NCI-H69 (cell line): ENCODE measurements around the gene DISC1.
"Not testable (repeated sequence)": the region's sequence is repeated elsewhere in the genome, so short reads cannot be mapped to it uniquely, and the experiment has no call there.

ENCODE experiments used
- DNase-seq: peaks from one replicate; lab custom pipeline; 2025; lab: John Stamatoyannopoulos, UW

Gene DISC1

DNA sequence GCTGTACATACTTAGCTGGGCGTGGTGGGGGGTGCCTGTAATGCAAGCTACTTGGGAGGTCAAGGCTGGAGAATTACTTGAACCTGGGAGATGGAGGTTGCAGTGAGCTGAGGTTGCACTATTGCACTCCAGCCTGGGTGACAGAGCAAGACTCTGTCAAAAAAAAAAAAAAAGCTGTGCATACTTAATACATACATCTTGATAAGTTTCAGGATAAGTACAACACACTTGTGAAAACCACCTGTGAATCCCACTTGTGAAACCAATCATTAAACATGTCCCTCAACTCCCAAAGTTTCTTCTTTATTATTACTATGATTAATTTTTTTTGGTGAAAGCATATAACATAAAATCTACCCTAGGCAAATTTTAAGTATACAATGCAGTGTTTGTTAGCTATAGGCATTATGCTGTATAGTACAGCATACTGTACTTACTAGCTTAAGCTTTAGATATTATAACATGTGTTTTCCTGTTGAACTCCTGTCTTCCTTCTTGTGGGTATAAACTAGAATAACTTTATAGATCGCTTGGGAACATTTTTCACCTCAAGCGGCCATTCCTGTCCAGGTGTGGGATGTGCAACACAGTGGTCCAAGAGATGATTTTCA is 41.4 kb downstream of the DISC1 start:
- DNase-seq: no peak

DNA sequence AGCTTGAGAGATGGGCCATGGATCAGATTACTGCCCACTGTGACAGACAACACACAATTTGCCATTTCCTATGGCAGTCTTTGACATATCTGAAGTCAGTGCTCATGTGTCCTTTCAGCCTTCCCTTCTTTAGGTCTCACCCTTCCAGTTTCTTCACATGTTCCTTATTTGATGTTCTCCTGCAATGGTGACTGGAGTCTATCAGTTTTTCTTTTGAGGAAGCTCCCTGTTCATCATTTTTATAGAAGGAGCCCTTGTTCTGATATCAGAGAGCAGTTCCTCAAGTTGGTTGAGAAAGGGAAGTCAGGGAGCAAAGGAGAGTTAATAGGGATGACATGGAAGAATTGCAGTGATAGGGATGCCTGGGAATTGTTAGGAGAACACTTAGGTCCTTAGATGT is 42.2 kb downstream of the DISC1 start:
- DNase-seq: no peak

DNA sequence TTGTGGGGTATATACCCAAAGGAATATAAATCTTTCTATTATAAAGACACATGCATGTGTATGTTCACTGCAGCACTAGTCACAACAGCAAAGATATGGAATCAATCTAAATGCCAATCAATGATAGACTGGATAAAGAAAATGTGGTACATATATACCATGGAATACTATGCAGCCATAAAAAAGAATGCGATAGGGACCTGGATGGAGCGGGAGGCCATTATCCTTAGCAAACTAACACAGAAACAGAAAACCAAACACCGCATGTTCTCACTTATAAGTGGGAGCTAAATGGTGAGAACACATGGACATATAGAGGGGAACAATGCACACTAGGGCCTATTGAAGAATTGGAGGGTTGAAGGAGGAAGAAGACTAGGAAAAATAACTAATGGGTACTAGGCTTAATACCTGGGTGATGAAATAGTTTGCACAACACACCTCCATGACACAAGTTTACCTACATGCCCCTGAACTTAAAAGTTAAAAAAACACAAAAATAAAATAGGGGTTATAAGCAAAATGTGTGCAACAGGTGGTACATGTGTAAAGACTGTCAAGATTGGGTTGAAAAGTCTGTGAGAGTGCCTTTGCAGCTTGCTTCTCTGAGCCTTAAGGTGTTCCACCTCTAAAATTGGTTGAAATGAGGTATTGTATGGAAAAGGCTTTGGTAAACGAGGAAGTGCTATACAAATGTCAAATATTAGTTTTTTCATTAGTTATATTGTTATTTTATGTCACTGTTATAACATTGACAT is 43.5 kb downstream of the DISC1 start:
- DNase-seq: not testable (repeated sequence)

DNA sequence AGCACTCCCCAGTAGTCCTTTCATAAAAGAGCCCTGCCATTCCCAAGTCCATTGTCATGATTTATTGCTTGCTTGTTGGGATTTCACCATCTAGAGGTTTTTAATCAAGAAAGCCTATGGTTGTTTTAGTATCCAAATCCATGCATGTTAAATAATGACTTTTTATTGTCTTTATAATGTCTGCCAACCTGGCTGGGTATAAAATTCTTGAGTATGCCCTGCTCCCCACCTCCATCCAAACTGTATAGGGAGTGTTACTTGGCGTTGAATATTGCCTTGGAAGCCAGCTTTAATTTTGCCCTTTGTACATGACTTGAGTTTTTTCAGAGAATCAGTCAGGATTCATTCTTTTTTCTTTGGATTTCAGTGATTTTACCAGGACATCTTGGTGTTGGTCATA is 44.2 kb downstream of the DISC1 start:
- DNase-seq: no peak

DNA sequence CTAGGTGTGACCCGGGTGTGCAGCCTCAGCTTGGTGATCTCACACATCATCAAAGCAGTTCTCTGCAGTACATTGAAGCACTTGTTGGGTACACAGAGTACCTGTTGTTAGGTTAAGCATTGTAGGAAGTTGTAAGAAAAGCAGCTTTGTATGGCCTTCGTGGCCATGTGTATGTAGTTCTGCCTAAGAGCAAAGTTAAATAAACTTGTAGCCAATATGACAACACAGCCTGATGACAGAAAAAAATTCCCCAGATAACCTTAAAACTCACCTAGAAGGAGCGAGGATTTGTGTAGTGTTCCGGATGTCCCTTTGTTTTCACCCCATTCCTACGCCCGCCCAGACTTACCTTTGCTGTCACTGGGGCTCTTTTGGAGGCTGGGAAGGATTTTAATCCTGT is 48.0 kb downstream of the DISC1 start:
- no peak for DNase-seq

DNA sequence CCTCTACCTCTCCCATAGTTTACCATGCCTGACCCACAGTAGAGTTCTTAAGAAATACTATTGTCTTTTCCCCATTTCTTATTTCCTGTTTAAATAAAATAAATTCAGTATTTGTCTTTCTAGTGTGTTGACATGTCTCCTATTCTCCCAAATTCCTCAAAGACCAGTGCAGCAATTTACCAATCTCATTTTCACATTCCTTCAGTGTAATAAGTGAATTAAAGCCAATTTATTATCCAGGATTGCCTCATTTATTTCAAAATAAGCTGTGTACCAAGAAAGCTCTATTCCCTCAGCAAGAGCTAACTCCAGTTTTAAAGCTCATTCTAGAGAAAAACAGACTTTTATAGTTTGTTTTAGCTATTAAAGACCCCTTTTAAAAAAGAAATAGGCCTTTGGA is 49.9 kb downstream of the DISC1 start:
- DNase-seq: no peak

DNA sequence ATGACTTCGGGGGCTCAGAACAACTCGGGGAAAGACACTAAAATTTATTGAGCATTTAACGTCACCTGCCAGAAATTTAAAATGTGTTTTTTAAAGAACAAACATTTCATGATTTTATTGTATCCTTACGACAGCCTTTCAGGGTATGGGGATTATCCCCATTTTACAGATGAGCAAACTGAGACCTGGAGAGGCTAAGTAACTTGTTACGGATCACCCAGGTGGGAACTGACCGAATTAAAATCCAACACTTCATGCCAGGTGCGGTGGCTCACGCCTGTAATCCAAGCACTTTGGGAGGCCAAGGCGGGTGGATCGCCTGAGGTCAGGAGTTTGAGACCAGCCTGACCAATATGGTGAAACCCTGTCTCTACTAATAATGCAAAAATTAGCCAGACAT is 50.9 kb downstream of the DISC1 start:
- DNase-seq: no peak

DNA sequence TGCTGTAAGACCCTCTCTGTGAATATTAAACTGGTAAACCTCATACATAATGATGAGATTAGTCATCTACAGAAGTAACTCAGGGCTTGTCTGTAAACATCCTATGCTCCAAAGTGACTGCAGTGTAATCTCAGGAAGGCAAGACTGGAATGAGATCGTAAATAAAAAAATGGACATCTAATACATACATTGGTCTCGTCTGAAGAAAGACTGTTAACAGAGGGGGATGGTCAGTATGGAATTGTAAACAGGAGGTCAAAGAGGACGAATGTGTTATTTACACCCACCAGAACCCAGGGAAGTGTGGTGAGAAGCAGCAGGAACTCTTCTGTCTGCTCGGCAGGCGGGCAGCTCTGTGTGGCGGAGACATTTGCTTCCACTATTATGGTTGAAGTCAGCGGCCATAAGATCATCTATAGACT is 51.4 kb downstream of the DISC1 start:
- no peak for DNase-seq

DNA sequence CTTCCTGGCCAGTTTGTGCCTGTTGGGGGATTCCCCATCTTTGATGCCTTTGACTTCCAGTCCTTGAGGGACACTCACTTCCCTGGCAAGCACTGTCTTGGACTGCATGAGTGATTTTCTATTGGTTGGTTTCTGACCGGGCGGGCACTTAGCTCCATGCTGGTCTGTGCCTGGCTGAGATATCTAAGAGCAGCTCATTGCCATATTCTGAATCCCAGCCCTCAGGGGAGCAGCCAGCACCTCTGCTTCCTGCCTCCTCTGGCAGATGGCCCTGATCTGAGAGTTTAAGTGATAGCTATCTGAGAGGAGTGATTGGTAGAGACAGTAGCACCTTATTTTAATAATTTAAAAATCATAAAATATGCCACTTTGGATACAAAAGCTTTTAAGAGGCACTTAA is 52.5 kb downstream of the DISC1 start:
- peak; percentile 46 for DNase-seq

DNA sequence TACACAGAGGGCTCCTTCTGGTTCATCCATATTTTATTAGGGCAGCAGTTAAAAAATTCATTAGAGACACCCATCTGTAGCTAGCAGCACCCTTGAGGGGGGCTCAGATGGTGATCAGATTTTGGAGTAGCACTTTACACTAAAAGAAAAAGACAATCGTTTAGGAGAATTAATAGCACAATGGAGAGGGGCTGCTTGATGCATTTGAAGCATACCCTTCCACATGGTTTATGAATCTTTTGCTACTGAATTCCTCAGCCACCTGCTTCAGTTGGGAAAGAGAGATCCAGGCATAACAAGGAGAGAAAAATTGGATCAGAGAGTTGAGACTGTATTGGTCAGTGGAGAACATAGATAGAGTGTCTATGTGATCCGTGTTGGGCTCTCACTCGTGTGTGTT is 54.4 kb downstream of the DISC1 start:
- no peak for DNase-seq

DNA sequence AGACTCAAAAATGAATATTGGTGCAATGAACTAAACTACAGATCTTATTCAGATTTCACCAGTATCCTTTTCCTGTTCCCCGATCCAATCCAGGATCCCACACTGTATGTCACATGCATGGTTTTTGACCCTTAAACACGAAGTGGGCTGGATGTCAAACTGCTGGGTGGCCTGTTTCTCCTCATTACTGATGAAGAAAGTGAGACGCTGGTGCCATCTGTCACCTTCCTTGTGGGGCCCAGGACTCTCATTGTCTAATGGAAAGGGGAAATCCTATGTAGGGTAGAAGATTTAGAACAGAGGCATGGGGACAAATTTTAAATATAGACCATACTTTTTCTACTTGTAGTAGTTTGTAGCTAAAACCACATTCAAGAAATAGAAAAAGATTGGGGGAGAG is 56.2 kb downstream of the DISC1 start:
- peak; percentile 14 for DNase-seq

DNA sequence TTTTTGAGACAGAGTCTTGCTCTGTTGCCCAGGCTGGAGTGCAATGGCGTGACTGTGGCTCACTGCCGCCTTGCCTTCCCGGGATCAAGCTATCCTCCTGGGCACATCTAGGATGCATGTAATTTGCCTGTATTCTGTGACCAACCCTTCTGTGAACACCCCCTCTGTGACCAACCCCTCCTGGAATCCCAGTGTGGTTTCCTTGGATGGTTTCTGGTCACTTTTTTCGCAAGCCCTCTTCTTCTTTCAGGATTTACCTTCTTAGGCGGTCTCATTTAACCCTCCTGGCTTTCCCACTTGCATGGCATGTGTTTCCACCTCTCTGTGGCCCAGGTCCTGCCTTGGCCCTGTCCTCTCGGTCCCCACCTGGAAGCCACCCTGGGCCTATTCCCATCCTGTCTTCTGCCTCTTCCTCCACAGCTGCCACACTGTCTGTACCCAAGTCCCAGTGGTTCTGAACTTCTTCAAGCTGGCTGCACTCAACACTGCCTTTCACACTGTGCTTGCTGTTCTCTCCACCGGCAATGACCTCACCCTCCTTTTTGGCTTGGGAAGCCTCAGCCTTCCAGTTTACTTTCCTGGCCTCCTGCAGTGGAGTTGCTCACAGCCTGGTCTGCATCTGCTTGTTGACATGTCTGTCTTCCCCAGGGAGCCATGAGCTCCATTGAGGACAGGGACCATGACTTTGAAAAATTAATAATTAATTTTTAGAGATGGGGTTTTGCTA is 57.0 kb downstream of the DISC1 start:
- DNase-seq: peak; percentile 92

DNA sequence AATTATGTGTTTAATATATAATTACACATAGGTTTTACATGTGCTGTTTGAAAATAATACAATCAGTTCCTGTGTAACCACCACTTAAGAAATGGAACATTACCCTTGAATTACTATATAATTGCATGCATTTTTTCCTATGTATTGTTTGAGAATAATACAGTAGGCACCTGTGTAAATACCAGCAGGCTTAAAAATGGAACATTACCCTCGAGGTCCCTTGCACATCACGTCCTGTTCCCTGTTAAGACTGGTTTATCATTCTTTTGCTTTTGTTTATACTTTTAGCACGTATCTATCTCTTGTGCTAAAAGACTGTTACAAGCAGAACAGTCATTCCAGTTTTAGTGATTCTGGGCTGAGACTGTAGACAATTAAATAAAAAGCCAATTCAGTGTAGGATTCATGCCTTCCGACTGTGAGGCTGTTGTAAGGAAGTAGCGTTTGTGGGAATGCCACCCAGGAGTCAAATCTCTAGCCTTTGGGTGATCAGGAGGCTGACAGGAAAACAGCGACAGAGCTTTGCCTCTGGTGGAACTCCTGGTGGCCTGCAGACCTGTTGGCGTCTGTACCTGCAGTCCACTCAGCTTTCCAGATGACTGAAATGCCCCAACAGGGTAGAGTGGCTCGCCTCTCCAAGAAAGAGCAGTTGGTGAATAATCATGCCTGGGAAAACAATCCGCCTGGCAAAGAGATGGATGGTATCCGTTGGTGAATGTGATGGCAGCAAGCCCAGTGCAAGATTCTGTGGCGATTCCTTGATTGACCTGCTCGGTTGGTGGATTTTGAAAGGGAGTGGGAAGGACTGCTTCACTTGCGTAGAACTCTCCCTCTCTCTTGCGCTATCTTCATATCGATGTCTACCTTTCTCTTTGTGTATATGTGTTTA is 58.0 kb downstream of the DISC1 start:
- peak; percentile 92 for DNase-seq

DNA sequence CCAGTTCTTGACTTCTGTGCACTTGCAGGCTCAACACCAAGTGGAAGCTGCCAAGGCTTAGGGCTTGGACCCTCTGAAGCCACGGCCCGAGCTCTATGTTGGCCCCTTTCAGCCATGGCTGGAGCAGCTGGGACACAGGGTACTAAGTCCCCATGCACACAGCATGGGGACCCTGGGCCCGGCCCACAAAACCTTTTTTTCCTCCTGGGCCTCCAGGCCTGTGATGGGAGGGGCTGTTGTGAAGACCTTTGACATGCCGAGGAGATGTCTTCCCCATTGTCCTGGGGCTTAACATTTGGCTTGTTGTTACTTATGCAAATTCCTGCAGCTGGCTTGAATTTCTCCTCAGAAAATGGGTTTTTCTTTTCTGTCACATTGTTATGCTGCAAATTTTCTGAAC is 59.8 kb downstream of the DISC1 start:
- DNase-seq: no peak

DNA sequence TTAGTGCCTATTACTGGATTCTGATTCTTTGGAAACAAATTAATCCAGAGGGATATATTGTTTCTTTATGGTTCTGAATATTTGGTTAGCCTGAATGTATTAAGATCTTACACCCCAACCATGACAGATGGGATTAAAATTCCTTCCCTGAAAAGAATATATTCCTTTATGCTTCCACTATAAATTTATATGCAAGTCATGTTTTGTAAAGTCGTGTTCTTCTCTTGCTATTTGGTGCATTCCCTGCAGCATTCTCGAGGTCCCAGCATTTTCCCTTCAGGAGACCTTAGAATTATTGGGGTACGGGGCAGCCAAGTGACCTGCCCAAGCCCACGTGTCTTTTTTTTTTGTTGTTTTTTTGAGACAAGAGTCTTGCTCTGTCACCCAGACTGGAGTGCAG is 62.4 kb downstream of the DISC1 start:
- DNase-seq: no peak

DNA sequence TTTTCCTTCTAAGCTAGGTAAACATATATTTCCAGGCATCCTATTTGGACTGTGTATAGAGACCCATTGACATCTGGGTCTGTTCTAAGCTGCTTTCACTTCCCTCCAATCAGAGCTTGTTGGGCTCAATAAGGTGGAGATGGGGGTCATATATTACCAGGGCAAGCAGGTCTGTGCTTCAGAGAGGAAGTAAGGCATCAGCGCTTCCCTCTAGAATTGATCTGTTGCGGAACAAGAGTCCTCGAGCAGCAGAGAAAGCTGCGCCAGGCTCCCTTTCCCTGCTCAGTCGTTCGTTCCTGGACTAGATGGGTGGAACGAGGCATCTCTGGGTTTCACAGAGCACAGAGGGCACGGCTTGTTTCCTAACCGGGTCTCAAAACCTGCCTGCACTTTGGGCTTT is 63.5 kb downstream of the DISC1 start:
- no peak for DNase-seq

DNA sequence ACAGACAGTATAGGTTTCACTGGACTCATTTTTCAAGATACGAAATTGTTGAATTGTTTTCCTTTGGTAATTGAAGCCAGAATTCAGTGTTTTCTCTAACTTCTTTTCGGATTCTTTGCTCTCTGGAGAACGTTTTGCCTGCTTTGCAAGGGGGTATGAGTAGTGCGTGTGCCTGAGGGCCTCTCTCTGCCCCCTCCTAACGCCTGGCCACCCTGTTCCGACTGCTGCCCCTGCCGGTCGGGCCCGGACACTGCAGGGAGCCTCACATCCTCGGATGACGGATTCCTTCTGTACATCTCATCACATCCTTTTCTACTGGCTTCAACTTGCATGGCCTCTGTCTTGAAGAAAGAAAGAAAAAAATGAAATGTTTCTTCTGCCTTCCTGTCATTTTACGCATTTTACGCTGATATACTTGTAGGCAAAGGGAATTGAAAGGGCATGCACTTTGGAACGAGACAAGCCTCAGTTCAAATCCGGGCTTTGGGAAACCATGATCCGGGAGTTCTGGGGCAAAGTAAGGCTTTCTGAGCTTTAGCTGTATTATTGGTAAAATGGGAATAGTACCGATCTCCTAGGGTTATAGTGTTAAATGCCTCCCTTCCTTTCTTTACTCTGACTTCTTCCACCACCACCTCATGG is 65.1 kb downstream of the DISC1 start:
- DNase-seq: no peak

DNA sequence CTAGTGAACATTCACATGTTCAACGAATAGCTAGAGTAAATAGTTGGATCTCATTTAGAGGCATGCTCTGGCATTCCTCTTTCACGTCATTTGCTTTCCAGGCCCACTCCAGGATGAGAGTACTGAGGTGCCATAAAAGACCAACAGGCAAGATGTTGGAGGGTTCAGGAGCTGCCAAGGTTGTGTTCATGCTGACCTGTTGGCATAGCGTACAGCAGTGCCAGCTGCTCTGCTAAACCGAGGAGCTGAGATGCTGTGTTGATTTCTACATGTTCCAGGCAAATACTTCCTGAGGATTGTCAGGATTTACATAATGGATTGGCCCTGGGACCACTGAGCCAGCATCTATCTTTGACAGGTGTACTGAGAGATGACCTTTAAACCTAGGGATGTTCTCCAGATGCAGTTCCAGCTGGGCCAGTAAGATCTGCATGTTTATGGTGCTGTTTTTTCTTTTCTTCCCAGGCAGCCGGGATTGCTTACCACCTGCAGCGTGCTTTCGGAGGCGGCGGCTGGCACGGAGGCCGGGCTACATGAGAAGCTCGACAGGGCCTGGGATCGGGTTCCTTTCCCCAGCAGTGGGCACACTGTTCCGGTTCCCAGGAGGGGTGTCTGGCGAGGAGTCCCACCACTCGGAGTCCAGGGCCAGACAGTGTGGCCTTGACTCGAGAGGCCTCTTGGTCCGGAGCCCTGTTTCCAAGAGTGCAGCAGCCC is 66.9 kb downstream of the DISC1 start:
- DNase-seq: no peak

DNA sequence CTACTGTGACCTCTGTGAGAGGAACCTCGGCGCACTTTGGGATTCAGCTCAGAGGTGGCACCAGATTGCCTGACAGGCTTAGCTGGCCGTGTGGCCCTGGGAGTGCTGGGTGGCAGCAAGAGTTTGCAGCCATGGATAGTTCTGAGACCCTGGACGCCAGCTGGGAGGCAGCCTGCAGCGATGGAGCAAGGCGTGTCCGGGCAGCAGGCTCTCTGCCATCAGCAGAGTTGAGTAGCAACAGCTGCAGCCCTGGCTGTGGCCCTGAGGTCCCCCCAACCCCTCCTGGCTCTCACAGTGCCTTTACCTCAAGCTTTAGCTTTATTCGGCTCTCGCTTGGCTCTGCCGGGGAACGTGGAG is 67.5 kb downstream of the DISC1 start:
- no peak for DNase-seq

DNA sequence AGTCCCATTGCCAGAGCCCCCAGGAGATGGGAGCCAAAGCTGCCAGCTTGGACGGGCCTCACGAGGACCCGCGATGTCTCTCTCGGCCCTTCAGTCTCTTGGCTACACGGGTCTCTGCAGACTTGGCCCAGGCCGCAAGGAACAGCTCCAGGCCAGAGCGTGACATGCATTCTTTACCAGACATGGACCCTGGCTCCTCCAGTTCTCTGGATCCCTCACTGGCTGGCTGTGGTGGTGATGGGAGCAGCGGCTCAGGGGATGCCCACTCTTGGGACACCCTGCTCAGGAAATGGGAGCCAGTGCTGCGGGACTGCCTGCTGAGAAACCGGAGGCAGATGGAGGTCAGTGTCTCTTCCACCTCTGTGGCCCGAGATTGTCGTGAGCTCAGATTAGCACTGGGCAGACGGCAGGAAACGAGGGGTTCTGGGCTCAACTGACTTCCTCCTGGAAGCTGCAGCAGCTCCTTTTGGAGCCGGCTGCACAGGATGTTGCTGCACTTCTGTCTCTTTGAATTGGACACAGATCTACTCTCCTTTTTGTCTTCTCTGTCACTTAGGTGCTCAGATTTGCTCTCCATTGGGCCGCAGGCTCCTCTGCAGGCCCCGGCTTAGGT is 68.0 kb downstream of the DISC1 start:
- no peak for DNase-seq
